Neural progenitor cell (in vitro differentiated cells): ENCODE measurements around the gene ZFAND3. TPM values are rescaled to one million over a fixed set of nuclear protein-coding genes. Genes with fewer than 3 reads are reported as not detected.

Experiments used
- DNase-seq: peaks from one replicate; pipeline ENCODE4 v3.0.0-alpha.2; 2016; ENCODE audit warnings: low spot score
- H2AFZ ChIP-seq: fragments of 200-600 bp; sonication (generic); replicated peaks from 2 replicates; pipeline ENCODE4 v1.6.1; 2016; ENCODE audit warnings: antibody characterized with exemption
- H3F3A ChIP-seq: fragments of 200-600 bp; sonication (generic); 2 replicates; pipeline ENCODE4 v1.6.1; 2016; ENCODE audit warnings: antibody characterized with exemption, low read depth
- H3K27ac ChIP-seq: fragments of 200-600 bp; sonication (generic); 2 replicates; pipeline ENCODE4 v1.5.1; 2016; ENCODE audit warnings: mild to moderate bottlenecking
- H3K27me3 ChIP-seq: fragments of 200-600 bp; sonication (generic); 2 replicates; pipeline ENCODE4 v1.6.1; 2016; ENCODE audit warnings: mild to moderate bottlenecking, moderate library complexity
- H3K36me3 ChIP-seq: fragments of 200-600 bp; sonication (generic); 2 replicates; pipeline ENCODE4 v1.5.1; 2016
- H3K4me1 ChIP-seq: fragments of 200-600 bp; sonication (generic); 2 replicates; pipeline ENCODE4 v1.6.1; 2016; ENCODE audit warnings: mixed run types
- H3K4me2 ChIP-seq: fragments of 200-600 bp; sonication (generic); 2 replicates; pipeline ENCODE4 v1.6.1; 2016
- H3K4me3 ChIP-seq: fragments of 200-600 bp; sonication (generic); 2 replicates; pipeline ENCODE4 v1.5.1; 2016
- H3K79me2 ChIP-seq: fragments of 200-600 bp; sonication (generic); 2 replicates; pipeline ENCODE4 v1.6.1; 2016; ENCODE audit warnings: low read depth
- H3K9ac ChIP-seq: fragments of 200-600 bp; sonication (generic); 2 replicates; pipeline ENCODE4 v1.6.1; 2016
- H3K9me3 ChIP-seq: fragments of 200-600 bp; sonication (generic); 2 replicates; pipeline ENCODE4 v1.5.1; 2016; ENCODE audit warnings: low read depth
- H4K20me1 ChIP-seq: fragments of 200-600 bp; sonication (generic); 2 replicates; pipeline ENCODE4 v1.6.1; 2016; ENCODE audit warnings: low read depth
- H3K27ac Mint-ChIP-seq: 3 replicates; pipeline ENCODE4 v1.8.0; 2021; ENCODE audit warnings: mixed read lengths
- H3K27me3 Mint-ChIP-seq: 2 replicates; pipeline ENCODE4 v1.8.0; 2022; ENCODE audit warnings: low read depth, mild to moderate bottlenecking, inconsistent platforms, moderate library complexity, mixed read lengths; ENCODE audit not compliant: insufficient read depth
- H3K36me3 Mint-ChIP-seq: 3 replicates; pipeline ENCODE4 v1.8.0; 2021; ENCODE audit warnings: mixed read lengths
- H3K4me1 Mint-ChIP-seq: 3 replicates; pipeline ENCODE4 v1.8.0; 2021; ENCODE audit warnings: mixed read lengths
- H3K4me3 Mint-ChIP-seq: 3 replicates; pipeline ENCODE4 v1.8.0; 2021; ENCODE audit warnings: mild to moderate bottlenecking, moderate library complexity, mixed read lengths
- H3K9me3 Mint-ChIP-seq: 3 replicates; pipeline ENCODE4 v1.8.0; 2020; ENCODE audit warnings: mixed read lengths
- CTCF ChIP-seq: fragments of 200-600 bp; sonication (generic); IDR thresholded peaks from 2 replicates; pipeline ENCODE4 v1.5.1; 2017; ENCODE audit warnings: antibody characterized with exemption, mild to moderate bottlenecking
- EZH2 ChIP-seq: fragments of 200-600 bp; sonication (generic); IDR thresholded peaks from 2 replicates; pipeline ENCODE4 v1.6.1; 2017; ENCODE audit warnings: antibody characterized with exemption, mild to moderate bottlenecking, moderate library complexity
- EZH2phosphoT487 ChIP-seq: fragments of 200-600 bp; sonication (generic); IDR thresholded peaks from 2 replicates; pipeline ENCODE4 v1.6.1; 2017; ENCODE audit warnings: antibody characterized with exemption
- total RNA-seq: library from RNA; depleted of rRNA; stranded (reverse); fragments of >200 nt; gene quantifications from 2 replicates; pipeline ENCODE4 v1.2.3, GENCODE V29; 2015; ENCODE audit warnings: low replicate concordance

ZFAND3 gene
- total RNA-seq, 1 donor from 2014 or later = 24.3 TPM

- H2AFZ ChIP-seq = no peak overlapping the region
- peaks cover 15% of the 10 kb centered on the region for H3K4me1 ChIP-seq
- no peak overlapping the region for H3K27ac Mint-ChIP-seq
- H3K4me3 ChIP-seq = no peak overlapping the region
- TF ChIP-seq EZH2 = no peak
- no peak for TF ChIP-seq CTCF
- TF ChIP-seq EZH2phosphoT487 = no peak
- H3K79me2 ChIP-seq = no peaks in the 10 kb centered on the region
- peaks cover 38% of the 10 kb centered on the region for H3K4me1 Mint-ChIP-seq
- H3K4me2 ChIP-seq = no peak overlapping the region
- H3K27me3 ChIP-seq = no peaks in the 10 kb centered on the region
- H3F3A ChIP-seq = peaks cover 5% of the 10 kb centered on the region
- H3K9ac ChIP-seq = no peak overlapping the region
- peaks cover 5% of the 10 kb centered on the region for H3K27me3 Mint-ChIP-seq
- H3K9me3 ChIP-seq = no peaks in the 10 kb centered on the region
- no peaks in the 10 kb centered on the region for H3K9me3 Mint-ChIP-seq
- no peaks in the 10 kb centered on the region for H3K36me3 ChIP-seq
- H3K27ac ChIP-seq = no peak overlapping the region
- no peak for DNase-seq
- H3K4me3 Mint-ChIP-seq = no peak overlapping the region
- peaks cover 8% of the 10 kb centered on the region for H4K20me1 ChIP-seq
- H3K36me3 Mint-ChIP-seq = peaks cover 8% of the 10 kb centered on the region
Observed at GRCh38 chr6:38170666-38171355, 351.3 kb downstream of the ZFAND3 start.

- no peak overlapping the region for H3K4me3 ChIP-seq
- H3K4me1 ChIP-seq = peaks cover 22% of the 10 kb centered on the region
- H3K4me1 Mint-ChIP-seq = peaks cover 47% of the 10 kb centered on the region
- no peak for TF ChIP-seq EZH2
- TF ChIP-seq CTCF = no peak
- no peak for TF ChIP-seq EZH2phosphoT487
- H3K4me3 Mint-ChIP-seq = no peak overlapping the region
- no peak overlapping the region for H3K27ac Mint-ChIP-seq
- DNase-seq = no peak
- H3K36me3 Mint-ChIP-seq = peaks cover 8% of the 10 kb centered on the region
- H3K9me3 Mint-ChIP-seq = no peaks in the 10 kb centered on the region
- peaks cover 5% of the 10 kb centered on the region for H3K27me3 Mint-ChIP-seq
- no peaks in the 10 kb centered on the region for H3K9me3 ChIP-seq
- peaks cover 14% of the 10 kb centered on the region for H3F3A ChIP-seq
- H2AFZ ChIP-seq = no peak overlapping the region
- no peak overlapping the region for H3K4me2 ChIP-seq
- H3K27ac ChIP-seq = no peak overlapping the region
- no peak overlapping the region for H3K9ac ChIP-seq
- no peaks in the 10 kb centered on the region for H3K79me2 ChIP-seq
- H4K20me1 ChIP-seq = peaks cover 16% of the 10 kb centered on the region
- H3K36me3 ChIP-seq = no peaks in the 10 kb centered on the region
- no peaks in the 10 kb centered on the region for H3K27me3 ChIP-seq
Observed at GRCh38 chr6:38171997-38172738, 352.6 kb downstream of the ZFAND3 start.

- H2AFZ ChIP-seq = no peak overlapping the region
- H3K27me3 ChIP-seq = no peaks in the 10 kb centered on the region
- no peak overlapping the region for H3K9ac ChIP-seq
- H3K4me3 ChIP-seq = no peak overlapping the region
- H3K79me2 ChIP-seq = no peaks in the 10 kb centered on the region
- H3F3A ChIP-seq = peaks cover 16% of the 10 kb centered on the region
- H3K4me3 Mint-ChIP-seq = no peak overlapping the region
- H3K4me2 ChIP-seq = no peak overlapping the region
- H3K4me1 ChIP-seq = peaks cover 30% of the 10 kb centered on the region
- peaks cover 5% of the 10 kb centered on the region for H3K27me3 Mint-ChIP-seq
- no peak overlapping the region for H3K27ac Mint-ChIP-seq
- H3K9me3 ChIP-seq = no peaks in the 10 kb centered on the region
- H3K36me3 Mint-ChIP-seq = peaks cover 8% of the 10 kb centered on the region
- TF ChIP-seq EZH2 (no peak), CTCF (no peak), EZH2phosphoT487 (no peak)
- H3K4me1 Mint-ChIP-seq = peaks cover 51% of the 10 kb centered on the region
- no peak for DNase-seq
- no peak overlapping the region for H3K27ac ChIP-seq
- H3K36me3 ChIP-seq = no peaks in the 10 kb centered on the region
- peaks cover 23% of the 10 kb centered on the region for H4K20me1 ChIP-seq
- H3K9me3 Mint-ChIP-seq = no peaks in the 10 kb centered on the region
Observed at GRCh38 chr6:38172739-38173410, 353.3 kb downstream of the ZFAND3 start.
